B cell (primary cell): ENCODE results near the gene CACNG6.

ENCODE experiments used
- CTCF ChIP-seq: fragments of 200-600 bp; IDR thresholded peaks from one replicate; pipeline ENCODE4 v1.8.0; 2022; ENCODE audit warnings: antibody characterized with exemption, mild to moderate bottlenecking
- EZH2 ChIP-seq: IDR thresholded peaks from 2 replicates; pipeline ENCODE4 v1.6.1; 2012; ENCODE audit warnings: borderline replicate concordance, low read depth, mild to moderate bottlenecking, moderate library complexity, low read length; ENCODE audit not compliant: insufficient read depth, poor library complexity, severe bottlenecking

GRCh38 chr19:53945998-53946397 lies 45.4 kb upstream of the CACNG6 start:
- no peak for TF ChIP-seq CTCF
- TF ChIP-seq EZH2 = no peak
